ENCODE measurements around the gene DELE1. TPM values are rescaled to one million over a fixed set of nuclear protein-coding genes. Genes with fewer than 3 reads are reported as not detected.

DELE1 gene
- total RNA-seq, 1 donor from 2014 or later = 42.3 TPM

DNA sequence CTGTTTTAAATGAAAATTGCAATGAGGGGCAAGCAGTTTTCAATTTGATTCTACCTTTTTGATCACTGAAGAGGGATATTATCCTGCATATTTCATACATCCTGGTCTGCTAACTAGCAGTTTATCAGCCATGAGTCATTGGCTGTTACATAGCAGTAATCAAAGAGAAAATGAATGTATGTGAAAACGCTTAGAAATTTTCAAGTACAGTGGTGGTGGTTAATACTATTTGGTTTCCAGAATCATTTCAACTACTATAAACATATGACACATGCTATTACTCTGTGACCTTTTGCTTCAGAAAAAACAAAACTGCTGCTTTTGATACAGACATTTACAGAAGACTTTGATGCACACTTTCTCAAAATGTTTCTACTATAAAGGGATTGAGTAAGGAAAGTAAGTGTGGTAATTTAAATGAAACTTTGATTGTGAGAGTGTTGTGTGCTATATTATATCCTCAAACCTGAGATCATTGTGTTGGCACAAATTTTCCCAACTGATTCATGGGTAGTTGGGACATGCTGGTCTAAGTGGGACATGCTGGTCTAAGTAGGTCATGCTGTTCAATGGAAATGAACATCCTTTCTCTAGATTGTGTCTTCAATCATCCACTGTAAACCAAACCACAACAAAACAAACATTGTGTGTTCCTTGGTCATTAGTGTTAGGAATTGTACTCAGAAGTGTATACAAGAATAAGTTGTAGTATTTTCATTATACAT is 50.4 kb downstream of the DELE1 start:
- Histone ChIP-seq H3K36me3 (ENCODE audit: control insufficient read depth in 3 of 3, insufficient read depth in 3 of 3, low read length in 3 of 3) (peaks cover 19 to 31% (median 30%) of the 10 kb centered on the region in 3 donors), H3K27ac (ENCODE audit: low read depth, low read length) (no peak overlapping the region), H3K4me1 (ENCODE audit: control insufficient read depth in 3 of 3, insufficient read depth in 3 of 3, low read length in 3 of 3) (peaks cover 19 to 24% (median 22%) of the 10 kb centered on the region in 3 donors), H3K4me3 (ENCODE audit: low read length in 3 of 3) (no peak overlapping the region), H3K27me3 (ENCODE audit: control insufficient read depth in 3 of 3, insufficient read depth in 3 of 3, low read length in 3 of 3) (no peaks in the 10 kb centered on the region), H3K9me3 (ENCODE audit: control insufficient read depth in 3 of 3, low read length in 3 of 3) (no peaks in the 10 kb centered on the region), H3K9ac (ENCODE audit: low read depth in 1 of 3, low read length in 3 of 3) (no peak overlapping the region)

DNA sequence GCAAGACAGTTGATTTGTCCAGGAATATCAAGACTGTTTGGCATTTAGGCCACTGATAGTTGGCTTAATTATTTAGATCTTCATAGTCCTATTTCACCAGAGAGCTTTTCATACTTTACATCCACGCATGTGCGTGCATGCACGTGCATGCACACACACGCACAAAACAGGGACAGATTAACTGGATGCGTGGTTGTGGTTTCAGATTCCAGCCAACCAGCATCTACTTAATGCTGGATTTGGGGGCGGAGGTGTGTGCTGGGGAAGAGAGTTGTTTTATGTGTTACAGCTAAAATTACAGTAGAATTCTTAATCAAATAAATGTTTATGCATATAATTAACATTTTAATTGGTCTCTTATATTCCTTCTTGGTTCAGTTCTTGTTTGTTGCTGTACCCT is 52.5 kb downstream of the DELE1 start:
- H3K27me3 ChIP-seq (ENCODE audit: control insufficient read depth in 3 of 3, insufficient read depth in 3 of 3, low read length in 3 of 3) = no peaks in the 10 kb centered on the region
- H3K27ac ChIP-seq (ENCODE audit: low read depth, low read length) = no peak overlapping the region
- H3K4me3 ChIP-seq (ENCODE audit: low read length in 3 of 3) = no peak overlapping the region
- no peak overlapping the region for H3K9ac ChIP-seq (ENCODE audit: low read depth in 1 of 3, low read length in 3 of 3)
- H3K9me3 ChIP-seq (ENCODE audit: control insufficient read depth in 3 of 3, low read length in 3 of 3) = no peaks in the 10 kb centered on the region
- H3K4me1 ChIP-seq (ENCODE audit: control insufficient read depth in 3 of 3, insufficient read depth in 3 of 3, low read length in 3 of 3) = peaks cover 8 to 10% (median 8%) of the 10 kb centered on the region in 3 donors
- peaks cover 28 to 50% (median 44%) of the 10 kb centered on the region in 3 donors for H3K36me3 ChIP-seq (ENCODE audit: control insufficient read depth in 3 of 3, insufficient read depth in 3 of 3, low read length in 3 of 3)

- H3K4me3 ChIP-seq (ENCODE audit: low read length in 3 of 3) = no peak overlapping the region
- peaks cover 8 to 10% (median 8%) of the 10 kb centered on the region in 3 donors for H3K4me1 ChIP-seq (ENCODE audit: control insufficient read depth in 3 of 3, insufficient read depth in 3 of 3, low read length in 3 of 3)
- no peaks in the 10 kb centered on the region for H3K27me3 ChIP-seq (ENCODE audit: control insufficient read depth in 3 of 3, insufficient read depth in 3 of 3, low read length in 3 of 3)
- no peak overlapping the region for H3K27ac ChIP-seq (ENCODE audit: low read depth, low read length)
- H3K9me3 ChIP-seq (ENCODE audit: control insufficient read depth in 3 of 3, low read length in 3 of 3) = no peaks in the 10 kb centered on the region
- no peak overlapping the region for H3K9ac ChIP-seq (ENCODE audit: low read depth in 1 of 3, low read length in 3 of 3)
- peaks cover 32 to 71% (median 56%) of the 10 kb centered on the region in 3 donors for H3K36me3 ChIP-seq (ENCODE audit: control insufficient read depth in 3 of 3, insufficient read depth in 3 of 3, low read length in 3 of 3)
These were observed 54.7 kb downstream of the DELE1 start for GRCh38 chr5:141978389-141978788.

GRCh38 chr5:141982626-141983025 is 59.0 kb downstream of the DELE1 start:
- Histone ChIP-seq H3K36me3 (ENCODE audit: control insufficient read depth in 3 of 3, insufficient read depth in 3 of 3, low read length in 3 of 3) (peaks cover 51 to 81% (median 72%) of the 10 kb centered on the region in 3 donors), H3K27ac (ENCODE audit: low read depth, low read length) (no peak overlapping the region), H3K4me3 (ENCODE audit: low read length in 3 of 3) (no peak overlapping the region), H3K9me3 (ENCODE audit: control insufficient read depth in 3 of 3, low read length in 3 of 3) (no peaks in the 10 kb centered on the region), H3K9ac (ENCODE audit: low read depth in 1 of 3, low read length in 3 of 3) (no peak overlapping the region), H3K27me3 (ENCODE audit: control insufficient read depth in 3 of 3, insufficient read depth in 3 of 3, low read length in 3 of 3) (no peaks in the 10 kb centered on the region), H3K4me1 (ENCODE audit: control insufficient read depth in 3 of 3, insufficient read depth in 3 of 3, low read length in 3 of 3) (peaks cover 0 to 5% (median 0%) of the 10 kb centered on the region in 3 donors)

DNA sequence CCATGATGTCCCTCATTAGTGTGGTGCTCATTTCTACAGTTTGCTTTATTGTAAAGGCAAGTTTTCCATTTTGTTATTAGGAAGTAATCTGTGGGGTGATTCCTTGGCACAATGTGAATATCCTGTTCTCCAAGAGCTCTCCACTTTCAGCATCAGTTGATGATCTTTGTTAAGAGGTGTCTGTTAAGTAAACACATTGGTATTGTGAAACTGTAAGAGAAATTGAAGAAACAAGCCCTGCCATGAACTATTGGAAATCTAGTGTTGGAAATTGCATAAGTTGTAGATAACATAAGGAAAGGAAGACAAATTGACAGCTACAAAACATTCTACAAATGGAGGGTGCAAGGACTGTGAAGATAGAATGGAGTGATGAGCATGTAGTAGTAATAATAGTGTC is 62.4 kb downstream of the DELE1 start:
- Histone ChIP-seq H3K9ac (ENCODE audit: low read depth in 1 of 3, low read length in 3 of 3) (no peak overlapping the region), H3K27me3 (ENCODE audit: control insufficient read depth in 3 of 3, insufficient read depth in 3 of 3, low read length in 3 of 3) (no peaks in the 10 kb centered on the region), H3K36me3 (ENCODE audit: control insufficient read depth in 3 of 3, insufficient read depth in 3 of 3, low read length in 3 of 3) (peaks cover 39 to 60% (median 59%) of the 10 kb centered on the region in 3 donors)

DNA sequence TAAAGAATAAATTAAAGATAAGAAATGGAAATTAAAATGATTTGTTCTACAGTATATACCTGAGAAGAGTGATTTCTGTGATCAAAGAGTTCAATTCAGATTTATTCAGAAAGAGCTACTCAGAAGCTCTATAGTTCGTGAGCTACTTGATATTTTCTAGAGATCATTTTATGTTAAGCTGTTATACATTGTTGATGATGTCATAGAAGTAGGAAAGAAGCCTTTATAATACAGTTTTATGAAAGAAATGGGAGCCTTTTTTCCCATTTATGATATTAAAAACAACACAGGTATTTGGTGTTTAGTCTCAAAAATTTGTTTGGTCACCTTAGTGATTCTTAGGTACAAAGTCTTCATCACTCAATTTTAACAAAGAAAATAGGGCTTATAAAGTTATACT is 66.0 kb downstream of the DELE1 start:
- Histone ChIP-seq H3K36me3 (ENCODE audit: control insufficient read depth in 3 of 3, insufficient read depth in 3 of 3, low read length in 3 of 3) (peaks cover 30 to 40% (median 32%) of the 10 kb centered on the region in 3 donors), H3K4me3 (ENCODE audit: low read length in 3 of 3) (no peak overlapping the region), H3K4me1 (ENCODE audit: control insufficient read depth in 3 of 3, insufficient read depth in 3 of 3, low read length in 3 of 3) (peaks cover 0 to 5% (median 3%) of the 10 kb centered on the region in 3 donors), H3K27ac (ENCODE audit: low read depth, low read length) (no peak overlapping the region), H3K9me3 (ENCODE audit: control insufficient read depth in 3 of 3, low read length in 3 of 3) (no peaks in the 10 kb centered on the region), H3K9ac (ENCODE audit: low read depth in 1 of 3, low read length in 3 of 3) (no peak overlapping the region), H3K27me3 (ENCODE audit: control insufficient read depth in 3 of 3, insufficient read depth in 3 of 3, low read length in 3 of 3) (no peaks in the 10 kb centered on the region)

More for the DNA sequence above, 62.4 kb downstream of the DELE1 start:
- Histone ChIP-seq H3K9me3 (ENCODE audit: control insufficient read depth in 3 of 3, low read length in 3 of 3) (no peaks in the 10 kb centered on the region), H3K27ac (ENCODE audit: low read depth, low read length) (no peak overlapping the region), H3K4me1 (ENCODE audit: control insufficient read depth in 3 of 3, insufficient read depth in 3 of 3, low read length in 3 of 3) (no peaks in the 10 kb centered on the region), H3K4me3 (ENCODE audit: low read length in 3 of 3) (no peak overlapping the region)

Other genes with a start within 250 kb of the DELE1 start
- gene ARAP3, start 241.6 kb upstream of the DELE1 start, total RNA-seq = 5.2 TPM
- 20.9 TPM for gene PCDH1, start 45.5 kb upstream of the DELE1 start, total RNA-seq
- gene PCDH12, start 34.3 kb downstream of the DELE1 start, total RNA-seq = 12.0 TPM
- 44.4 TPM for gene RNF14, start 45.2 kb downstream of the DELE1 start, total RNA-seq
- gene GNPDA1, start 89.2 kb downstream of the DELE1 start, total RNA-seq = 25.1 TPM
- gene NDFIP1, start 184.9 kb downstream of the DELE1 start, total RNA-seq = 43.3 TPM